OCI-LY7 (cell line): Measurements from ENCODE around the gene PITPNC1.

ENCODE experiments used
- EZH2phosphoT487 ChIP-seq: fragments of 200-600 bp; sonication (generic); IDR thresholded peaks from 2 replicates; pipeline ENCODE4 v1.6.1; 2018; ENCODE audit warnings: low read depth, borderline replicate concordance, mild to moderate bottlenecking, mixed run types, antibody characterized with exemption, low read length, moderate library complexity, mixed read lengths
- TF ChIP-seq, protein P1 (sequence below): fragments of 200-600 bp; sonication (generic); conservative IDR thresholded peaks from 2 replicates; pipeline ENCODE4 v1.5.1; 2014; ENCODE audit warnings: mild to moderate bottlenecking, antibody characterized with exemption, low read length, moderate library complexity, mixed read lengths

DNA sequence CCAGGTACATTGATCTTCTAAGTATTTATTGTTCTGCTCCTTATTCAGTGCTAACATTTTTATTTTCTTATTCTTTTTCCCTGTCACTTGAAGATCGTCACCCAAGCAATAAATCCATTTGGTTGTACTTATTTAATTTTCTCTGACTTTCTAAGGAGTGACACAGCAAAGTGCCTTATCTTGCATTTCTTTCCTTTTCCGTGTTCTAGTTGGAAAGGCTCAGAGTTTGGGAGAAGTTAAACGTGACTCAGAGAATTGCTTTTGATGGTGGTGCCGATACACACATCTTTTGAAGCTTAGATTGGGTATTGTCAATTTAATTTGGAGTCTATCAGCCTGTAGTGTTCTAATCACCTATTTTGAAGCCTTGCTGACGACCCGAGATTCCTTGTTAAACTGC lies 72.0 kb downstream of the PITPNC1 start:
- TF ChIP-seq, protein P1, sequence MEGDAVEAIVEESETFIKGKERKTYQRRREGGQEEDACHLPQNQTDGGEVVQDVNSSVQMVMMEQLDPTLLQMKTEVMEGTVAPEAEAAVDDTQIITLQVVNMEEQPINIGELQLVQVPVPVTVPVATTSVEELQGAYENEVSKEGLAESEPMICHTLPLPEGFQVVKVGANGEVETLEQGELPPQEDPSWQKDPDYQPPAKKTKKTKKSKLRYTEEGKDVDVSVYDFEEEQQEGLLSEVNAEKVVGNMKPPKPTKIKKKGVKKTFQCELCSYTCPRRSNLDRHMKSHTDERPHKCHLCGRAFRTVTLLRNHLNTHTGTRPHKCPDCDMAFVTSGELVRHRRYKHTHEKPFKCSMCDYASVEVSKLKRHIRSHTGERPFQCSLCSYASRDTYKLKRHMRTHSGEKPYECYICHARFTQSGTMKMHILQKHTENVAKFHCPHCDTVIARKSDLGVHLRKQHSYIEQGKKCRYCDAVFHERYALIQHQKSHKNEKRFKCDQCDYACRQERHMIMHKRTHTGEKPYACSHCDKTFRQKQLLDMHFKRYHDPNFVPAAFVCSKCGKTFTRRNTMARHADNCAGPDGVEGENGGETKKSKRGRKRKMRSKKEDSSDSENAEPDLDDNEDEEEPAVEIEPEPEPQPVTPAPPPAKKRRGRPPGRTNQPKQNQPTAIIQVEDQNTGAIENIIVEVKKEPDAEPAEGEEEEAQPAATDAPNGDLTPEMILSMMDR = no peak
- TF ChIP-seq EZH2phosphoT487 = no peak
